ENCODE data around the gene WWC2. TPM values are rescaled to one million over a fixed set of nuclear protein-coding genes. Genes with fewer than 3 reads are reported as not detected.
"Not testable (repeated sequence)": the region's sequence is repeated elsewhere in the genome, so short reads cannot be mapped to it uniquely, and the experiment has no call there.

The WWC2 gene
- total RNA-seq, 1 donor from 2014 or later = 28.6 TPM

DNA sequence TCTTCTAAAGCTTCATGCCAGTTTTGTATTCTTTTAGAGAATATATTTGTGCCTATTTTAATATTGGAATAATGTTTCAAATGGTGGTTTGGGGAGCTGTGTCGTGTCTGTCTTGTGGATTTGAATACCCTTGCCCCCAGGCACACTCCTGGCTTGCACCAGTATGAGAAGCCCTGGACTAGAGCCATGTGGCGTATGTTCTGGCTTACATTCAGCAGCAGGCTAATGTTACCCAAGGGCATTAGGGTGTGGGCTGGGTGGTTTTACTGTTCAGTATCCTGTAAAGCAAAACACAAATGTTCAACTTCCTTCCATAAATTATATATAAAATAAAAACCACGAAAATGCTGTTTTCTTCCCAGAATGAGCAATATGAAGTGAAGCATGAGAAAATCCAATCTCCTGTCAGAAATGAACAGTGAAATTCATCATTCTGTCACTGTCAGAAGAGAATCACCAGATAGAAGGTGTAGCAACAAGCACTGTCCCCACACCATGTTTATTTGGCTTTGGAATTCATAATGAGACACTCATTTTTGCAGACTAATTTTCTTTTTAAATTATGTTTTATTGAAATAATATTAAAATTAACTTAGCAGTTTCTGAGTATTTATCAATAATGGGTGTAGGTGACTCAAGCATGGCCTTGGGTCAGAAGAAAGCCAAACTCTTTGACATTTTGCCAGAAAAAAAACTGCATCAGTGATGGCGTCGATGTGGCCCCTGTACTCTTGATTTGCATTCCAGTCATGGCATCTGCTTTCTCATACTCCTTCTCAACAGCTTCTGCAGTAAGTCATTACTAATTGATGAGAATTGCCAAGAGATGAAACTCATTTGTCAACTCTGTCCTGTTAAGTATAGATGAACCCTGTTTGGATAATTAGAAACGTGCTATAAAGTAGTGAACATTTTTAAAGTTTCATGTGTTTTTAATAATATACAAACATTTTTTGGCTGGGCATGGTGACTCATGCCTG lies 43.8 kb downstream of the WWC2 start:
- peak; percentile 72 for DNase-seq

GRCh38 chr4:183144787-183145186 lies 45.7 kb downstream of the WWC2 start:
- no peak for DNase-seq

GRCh38 chr4:183145773-183146172 lies 46.7 kb downstream of the WWC2 start:
- no peak for DNase-seq

GRCh38 chr4:183146478-183146877 lies 47.4 kb downstream of the WWC2 start:
- no peak for DNase-seq

DNA sequence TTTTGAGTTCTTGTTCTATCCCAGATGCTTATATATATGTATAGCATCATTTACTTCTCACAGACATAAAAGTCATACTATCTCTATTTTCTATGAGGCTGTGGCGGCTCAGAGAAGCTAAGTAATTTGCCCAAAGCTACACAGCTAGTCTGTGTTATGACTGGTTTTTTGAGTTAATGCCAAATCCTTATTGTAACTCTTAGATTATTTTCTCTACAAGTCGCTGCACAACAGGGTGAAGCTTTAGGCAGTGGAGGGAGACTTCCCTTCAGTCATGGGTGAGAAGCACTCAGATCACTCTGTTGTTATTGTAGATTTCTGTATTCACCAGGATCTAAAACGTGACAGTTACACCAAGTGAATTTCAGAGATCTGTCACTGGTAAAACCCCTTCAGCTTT lies 48.1 kb downstream of the WWC2 start:
- DNase-seq = no peak

GRCh38 chr4:183147983-183148382 lies 48.9 kb downstream of the WWC2 start:
- no peak for DNase-seq

- no peak for DNase-seq
Observed at GRCh38 chr4:183149616-183150539, 50.8 kb downstream of the WWC2 start.

GRCh38 chr4:183150664-183151063 lies 51.6 kb downstream of the WWC2 start:
- DNase-seq = not testable (repeated sequence)

GRCh38 chr4:183152232-183152631 lies 53.2 kb downstream of the WWC2 start:
- not testable (repeated sequence) for DNase-seq

GRCh38 chr4:183153190-183153916 lies 54.3 kb downstream of the WWC2 start:
- DNase-seq = no peak

- peak; percentile 29 for DNase-seq
Observed at GRCh38 chr4:183154701-183155391, 55.8 kb downstream of the WWC2 start.

GRCh38 chr4:183155450-183156184 lies 56.6 kb downstream of the WWC2 start:
- DNase-seq = no peak

DNA sequence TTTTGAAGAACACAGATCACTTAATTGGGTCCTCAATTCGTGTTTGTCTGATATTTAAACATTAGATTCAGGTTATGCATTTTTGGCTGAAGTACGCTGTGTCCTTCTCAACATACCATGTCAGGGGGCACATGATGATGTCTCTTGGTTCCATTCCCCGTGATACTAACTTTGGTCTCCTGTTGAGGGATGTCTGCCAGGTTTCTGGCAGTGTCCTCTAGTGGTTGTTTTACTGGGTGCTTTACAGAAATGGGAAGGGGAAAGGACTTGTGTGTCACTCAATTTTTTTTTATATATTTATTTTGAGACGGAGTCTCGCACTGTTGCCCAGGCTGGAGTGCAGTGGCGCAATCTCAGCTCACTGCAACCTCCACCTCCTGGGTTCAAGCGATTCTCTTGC lies 58.2 kb downstream of the WWC2 start:
- no peak for DNase-seq

DNA sequence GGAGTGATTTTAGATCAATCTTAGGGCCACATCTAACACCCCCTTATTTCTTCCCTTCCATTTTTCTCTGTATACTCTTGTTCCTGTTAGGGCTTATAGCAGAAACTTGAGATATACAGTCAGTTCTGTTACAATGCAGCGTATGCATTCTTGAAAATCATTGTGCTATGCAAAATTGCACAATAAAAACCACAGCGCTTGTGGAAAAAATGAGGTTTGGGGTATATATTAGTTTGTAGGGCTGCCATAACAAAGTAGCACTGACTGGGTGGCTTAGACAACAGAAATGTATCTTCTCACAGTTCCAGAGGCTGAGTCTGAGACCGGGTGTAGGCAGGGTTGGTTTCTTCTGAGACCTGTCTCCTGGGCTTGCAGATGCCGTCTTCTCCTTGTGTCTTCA lies 59.0 kb downstream of the WWC2 start:
- no peak for DNase-seq

DNA sequence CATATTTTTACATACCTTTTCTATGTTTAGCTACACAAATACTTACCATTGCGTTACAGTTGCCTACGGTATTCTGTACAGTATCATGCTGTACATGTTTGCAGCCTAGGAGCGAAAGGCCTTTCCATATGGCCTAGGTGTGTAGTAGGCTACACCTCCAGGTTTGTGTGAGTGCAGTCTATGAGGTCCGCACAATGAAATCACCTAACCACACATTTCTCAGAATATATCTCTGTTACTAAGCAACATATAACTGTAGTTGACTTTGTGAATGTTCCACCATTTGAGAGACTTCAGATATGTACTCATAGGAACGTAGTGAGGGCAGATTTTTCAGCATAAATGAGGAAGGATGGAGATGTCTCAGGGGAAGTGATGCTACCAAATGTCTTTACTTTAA lies 62.6 kb downstream of the WWC2 start:
- no peak for DNase-seq

DNA sequence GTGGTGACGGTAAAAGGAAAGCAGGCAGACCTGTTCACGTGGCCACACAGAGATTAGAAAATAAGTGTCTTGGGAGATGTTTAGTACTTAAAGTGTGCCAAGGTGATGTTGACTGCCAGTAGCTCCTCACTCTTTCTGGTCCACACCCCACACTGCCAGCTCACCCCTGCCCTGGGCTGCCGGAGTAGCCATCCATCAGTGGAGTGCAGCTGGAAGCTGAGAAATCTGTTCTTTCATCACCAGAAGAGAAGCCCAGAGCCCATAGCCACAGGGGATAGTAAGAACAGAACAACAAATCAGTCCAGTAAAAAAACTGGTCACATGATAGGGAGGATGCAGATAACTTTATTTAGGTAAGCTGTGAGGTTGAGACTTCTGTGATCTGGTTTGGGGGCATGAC lies 64.1 kb downstream of the WWC2 start:
- no peak for DNase-seq

DNA sequence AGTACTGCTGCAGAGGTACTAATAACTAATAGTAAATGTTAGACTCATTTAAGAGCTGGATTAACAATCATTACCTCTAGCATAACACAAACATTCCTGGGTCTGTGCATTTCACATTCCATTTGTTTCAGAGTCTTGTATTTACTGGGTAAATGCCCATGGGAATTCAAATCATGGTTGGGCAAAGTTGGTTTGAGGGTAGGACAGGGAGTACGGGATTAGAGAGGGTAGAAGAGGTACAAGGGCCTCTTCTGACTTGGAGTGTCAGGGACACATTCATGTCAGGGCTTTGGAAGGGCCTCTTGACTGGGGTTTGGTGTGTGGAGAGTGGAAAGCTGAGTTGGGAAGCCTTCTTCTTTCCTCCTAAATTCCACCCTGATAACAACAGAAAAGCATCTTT lies 65.9 kb downstream of the WWC2 start:
- no peak for DNase-seq

GRCh38 chr4:183165376-183165775 lies 66.3 kb downstream of the WWC2 start:
- peak; percentile 20 for DNase-seq

DNA sequence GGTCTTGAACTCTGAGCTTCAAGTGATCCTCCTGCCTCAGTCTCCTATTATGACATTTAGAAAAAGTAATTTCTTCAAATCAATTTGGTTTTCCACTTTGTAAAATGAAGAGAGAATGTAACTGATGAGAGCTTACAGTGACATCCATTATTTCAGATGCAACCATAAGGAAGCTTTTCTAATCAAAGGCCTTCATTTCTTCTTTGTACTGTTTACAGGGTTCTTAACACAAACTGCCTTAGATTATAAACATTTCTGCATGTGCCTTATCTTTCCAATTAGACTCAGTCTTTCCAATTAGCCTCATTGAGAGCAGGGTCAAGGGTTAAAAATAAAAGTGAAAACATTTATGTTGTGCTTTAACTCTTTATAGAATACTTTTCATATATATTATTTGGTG lies 71.8 kb downstream of the WWC2 start:
- DNase-seq = no peak

GRCh38 chr4:183171484-183172267 lies 72.6 kb downstream of the WWC2 start:
- DNase-seq = no peak

Data from tongue (tissue), 2 donors.